Spleen (tissue), 7 donors: ENCODE measurements around the gene DHRS7C.

Experiments
- POLR2A ChIP-seq, 3 donors: fragments of 450-650 bp; IDR thresholded peaks; one replicate each; pipeline ENCODE4 v1.5.1; 2017; ENCODE audit warnings: antibody characterized with exemption in 3 of 3, mild to moderate bottlenecking in 1 of 3
- POLR2AphosphoS5 ChIP-seq, 3 donors: sonication (generic); formaldehyde crosslinking; IDR thresholded peaks; one replicate each; pipeline ENCODE4 v1.5.1; 2017; ENCODE audit warnings: antibody characterized with exemption in 3 of 3
- TF ChIP-seq, protein P1 (sequence below), 11 experiments: fragments of 200-600 bp in 7 of 11; fragments of 450-650 bp in 4 of 11; sonication (generic) in 4 of 11; IDR thresholded peaks in 8 of 11; conservative IDR thresholded peaks in 3 of 11; 1 replicate in 7 of 11; 2 replicates in 4 of 11; pipeline versions ENCODE4 v1.4.0 to v1.8.0; 2016 to 2021; ENCODE audit warnings: antibody characterized with exemption in 11 of 11, inconsistent platforms in 4 of 11, mild to moderate bottlenecking in 1 of 11
- donor health status: DM: no; HTN: no; CAD: no; lungs with moderate emphysema.
- donor health status: DM: no; HTN: no; CAD: no.
- donor health status: DM: no; HTN: no; CAD: no.

DNA sequence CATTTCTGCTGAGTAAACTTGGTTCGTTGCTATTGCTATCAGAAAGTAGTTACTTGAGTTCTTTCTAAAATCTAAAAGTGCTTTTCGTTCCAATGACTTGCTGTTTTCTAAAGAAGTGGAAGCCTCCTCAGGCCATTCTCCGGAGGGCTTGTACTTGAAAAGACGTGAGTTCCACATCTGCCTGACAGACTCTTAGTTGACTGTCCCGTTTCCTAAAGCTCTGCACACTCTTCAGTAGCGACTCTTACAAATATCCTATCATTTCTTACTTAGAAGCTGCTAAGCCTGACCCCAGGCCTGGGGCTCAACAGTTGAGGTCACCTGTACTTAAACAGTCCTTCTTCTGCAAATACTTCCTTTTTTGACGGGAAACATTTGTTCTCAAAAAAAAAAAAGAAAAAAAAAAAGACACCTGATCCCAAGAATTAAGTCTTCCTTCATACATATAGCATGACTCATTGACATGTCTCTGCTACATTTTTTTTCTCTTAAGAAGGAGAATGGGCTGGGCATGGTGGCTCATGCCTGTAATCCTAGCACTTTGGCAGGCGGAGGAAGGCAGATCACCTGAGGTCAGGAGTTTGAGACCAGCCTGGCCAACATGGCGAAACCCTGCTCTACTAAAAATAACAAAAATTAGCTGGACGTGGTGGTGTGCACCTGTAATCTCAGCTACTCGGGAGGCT lies 61.5 kb downstream of the DHRS7C start:
- TF ChIP-seq, protein P1, sequence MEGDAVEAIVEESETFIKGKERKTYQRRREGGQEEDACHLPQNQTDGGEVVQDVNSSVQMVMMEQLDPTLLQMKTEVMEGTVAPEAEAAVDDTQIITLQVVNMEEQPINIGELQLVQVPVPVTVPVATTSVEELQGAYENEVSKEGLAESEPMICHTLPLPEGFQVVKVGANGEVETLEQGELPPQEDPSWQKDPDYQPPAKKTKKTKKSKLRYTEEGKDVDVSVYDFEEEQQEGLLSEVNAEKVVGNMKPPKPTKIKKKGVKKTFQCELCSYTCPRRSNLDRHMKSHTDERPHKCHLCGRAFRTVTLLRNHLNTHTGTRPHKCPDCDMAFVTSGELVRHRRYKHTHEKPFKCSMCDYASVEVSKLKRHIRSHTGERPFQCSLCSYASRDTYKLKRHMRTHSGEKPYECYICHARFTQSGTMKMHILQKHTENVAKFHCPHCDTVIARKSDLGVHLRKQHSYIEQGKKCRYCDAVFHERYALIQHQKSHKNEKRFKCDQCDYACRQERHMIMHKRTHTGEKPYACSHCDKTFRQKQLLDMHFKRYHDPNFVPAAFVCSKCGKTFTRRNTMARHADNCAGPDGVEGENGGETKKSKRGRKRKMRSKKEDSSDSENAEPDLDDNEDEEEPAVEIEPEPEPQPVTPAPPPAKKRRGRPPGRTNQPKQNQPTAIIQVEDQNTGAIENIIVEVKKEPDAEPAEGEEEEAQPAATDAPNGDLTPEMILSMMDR (IDR thresholded peaks at IDR 0.05 in 8 of 11, conservative IDR thresholded peaks at IDR 0.05 in 3 of 11) = no peak
- TF ChIP-seq POLR2AphosphoS5 (IDR thresholded peaks at IDR 0.05) (no peak), POLR2A (IDR thresholded peaks at IDR 0.05) (no peak)
